GM19455 (cell line): Measurements from ENCODE around the gene MAN1C1.

Experiments
- ATAC-seq: cut with Tn5 transposase; IDR thresholded peaks from one replicate; pipeline ENCODE4 v1.9.1; 2021; ENCODE audit not compliant: unreplicated experiment

The MAN1C1 gene

DNA sequence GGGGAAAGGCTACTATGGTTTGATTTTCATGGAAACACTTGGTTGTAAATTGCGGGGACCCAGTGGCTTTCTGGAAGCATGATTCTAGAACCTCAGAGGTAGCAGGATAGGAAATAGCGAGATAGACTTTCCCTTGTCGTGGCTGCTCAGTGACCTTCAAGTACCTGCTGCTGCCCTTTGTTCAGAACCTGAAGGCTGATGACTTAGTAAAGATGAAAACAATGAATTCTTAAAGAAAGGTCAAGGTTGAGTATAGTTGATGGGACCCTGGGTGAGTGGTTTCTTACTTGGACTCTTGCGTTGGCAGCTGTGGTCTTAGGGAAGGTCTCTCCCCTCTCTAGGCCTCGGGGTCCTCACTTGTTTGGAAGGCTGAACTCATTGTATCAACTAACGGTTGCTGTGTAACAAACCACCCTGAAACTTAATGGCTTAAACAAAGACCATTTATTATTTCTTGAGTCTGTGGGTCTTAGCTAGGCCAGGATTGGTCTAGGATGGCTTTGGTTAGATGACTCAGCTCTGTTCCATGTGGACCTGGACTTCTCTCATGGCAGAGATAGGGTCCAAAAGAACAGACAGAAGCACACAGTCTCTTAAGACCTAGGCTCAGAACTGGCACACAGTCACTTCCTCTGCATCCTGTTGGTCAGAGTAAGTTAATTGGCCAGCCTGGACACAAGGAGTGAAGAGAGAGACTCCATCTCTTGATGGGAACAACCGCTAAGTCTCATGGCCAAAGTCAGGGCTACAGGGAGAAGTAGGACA lies 94.2 kb downstream of the MAN1C1 start:
- ATAC-seq, result no peak

DNA sequence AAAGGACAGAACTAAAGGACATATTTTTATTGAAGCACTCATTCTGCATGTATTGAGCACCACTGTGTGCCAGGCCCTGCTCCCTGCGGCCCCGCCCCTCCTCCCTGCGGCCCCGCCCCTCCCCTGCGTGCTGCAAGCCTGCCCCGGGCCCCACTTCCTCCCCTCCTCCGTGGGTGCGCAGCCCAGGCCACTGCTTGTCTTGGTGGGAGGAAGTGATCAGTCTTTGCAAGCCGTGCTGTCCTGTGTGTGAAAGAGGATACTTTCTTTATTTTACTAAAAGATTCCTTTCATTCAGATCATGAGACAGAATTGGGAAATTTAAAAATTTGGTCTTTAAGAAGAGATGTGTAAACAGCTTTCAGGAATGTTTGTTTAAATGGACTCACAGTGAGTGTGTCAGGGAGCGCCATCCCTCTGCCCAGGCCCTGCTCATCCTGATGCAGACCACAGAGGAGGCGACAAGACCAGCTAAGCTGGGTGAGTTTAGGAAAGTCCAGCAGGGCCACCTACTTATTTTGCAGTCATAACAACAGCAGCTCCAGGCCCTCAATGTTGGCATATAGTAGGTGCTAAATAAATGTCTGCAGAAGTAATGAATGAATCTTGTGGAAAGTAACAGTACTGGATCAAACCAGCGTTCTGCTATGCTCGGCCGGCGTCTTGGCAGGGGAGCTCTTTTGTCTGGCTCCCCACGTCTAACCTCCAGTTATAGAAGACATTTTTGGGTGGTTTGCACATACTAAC lies 95.1 kb downstream of the MAN1C1 start:
- no peak for ATAC-seq

DNA sequence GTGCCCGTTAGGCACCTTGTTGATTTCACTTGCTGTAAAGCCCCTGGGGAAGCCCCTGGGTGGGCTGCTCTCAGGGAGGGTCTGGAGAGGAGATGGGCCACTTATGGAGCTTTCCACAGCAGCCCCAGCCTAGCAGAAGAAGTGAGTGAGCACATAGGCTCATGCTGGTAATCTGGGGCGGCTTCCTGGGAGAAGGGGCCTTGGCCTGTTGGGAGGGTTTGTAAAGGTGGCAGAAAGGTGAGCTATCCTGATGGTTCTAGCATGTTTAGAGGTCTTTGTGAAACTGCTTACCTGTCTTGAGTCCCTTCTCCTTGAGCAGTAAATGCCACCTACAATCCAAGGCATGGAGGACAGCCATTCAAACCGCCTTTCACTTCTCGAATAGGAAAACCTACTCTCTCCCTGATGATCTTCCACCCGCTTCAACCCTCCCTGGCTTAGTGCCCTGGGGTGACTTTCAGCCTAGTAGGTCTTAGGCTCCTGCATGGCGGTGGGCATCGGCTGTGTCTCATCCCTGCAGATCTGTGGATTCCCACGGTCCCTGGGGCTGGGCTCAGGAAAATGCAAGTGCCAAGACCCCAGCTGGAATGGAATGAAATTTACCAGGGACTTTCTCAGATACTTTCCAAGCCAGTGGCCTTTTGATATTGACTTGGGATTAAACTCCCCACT lies 95.8 kb downstream of the MAN1C1 start:
- no peak for ATAC-seq

DNA sequence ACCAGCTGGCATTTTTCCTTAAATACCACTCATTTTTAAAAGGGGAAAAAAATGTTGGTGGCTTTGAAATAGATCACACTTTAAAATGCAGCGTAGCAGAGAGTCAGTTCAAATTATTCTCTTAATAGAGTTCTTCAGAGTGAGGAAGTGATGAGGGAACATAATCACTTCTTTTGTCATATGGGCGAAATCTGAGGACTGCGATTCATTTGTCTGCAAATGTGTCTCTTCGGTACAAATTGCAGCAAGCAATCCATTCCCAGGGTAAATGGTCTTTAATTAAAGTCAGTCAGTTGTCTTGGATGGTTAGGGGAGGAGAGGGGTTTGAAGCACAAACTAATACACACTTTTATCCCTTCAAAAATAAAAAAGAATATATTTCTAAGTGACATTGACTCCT lies 97.4 kb downstream of the MAN1C1 start:
- ATAC-seq, result no peak

DNA sequence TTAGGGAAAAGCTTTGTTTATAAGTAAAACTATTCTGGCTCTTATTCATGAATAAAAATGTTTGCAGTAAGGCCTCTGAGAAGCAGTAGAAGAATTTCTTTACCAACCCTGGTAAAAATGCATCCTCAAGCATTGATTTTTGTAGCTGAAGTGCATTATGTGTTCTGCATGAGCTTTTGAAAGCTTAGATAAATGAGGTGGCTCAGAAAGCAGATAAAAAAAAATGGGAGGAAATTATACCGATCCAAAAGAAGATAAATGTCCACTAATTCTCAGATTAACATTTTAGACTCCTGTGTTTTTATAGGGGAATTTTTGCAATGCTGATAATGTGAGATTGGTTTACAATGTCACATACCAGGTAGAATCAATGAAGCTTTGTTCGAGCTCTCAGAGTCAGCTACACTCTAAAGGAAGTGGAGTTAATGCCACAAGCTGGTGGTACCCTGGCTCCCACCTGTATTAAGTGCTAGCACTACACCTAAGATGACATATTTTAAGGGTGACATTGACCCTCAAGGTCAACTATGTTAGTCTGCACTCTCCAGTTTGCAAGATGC lies 97.9 kb downstream of the MAN1C1 start:
- no peak for ATAC-seq

DNA sequence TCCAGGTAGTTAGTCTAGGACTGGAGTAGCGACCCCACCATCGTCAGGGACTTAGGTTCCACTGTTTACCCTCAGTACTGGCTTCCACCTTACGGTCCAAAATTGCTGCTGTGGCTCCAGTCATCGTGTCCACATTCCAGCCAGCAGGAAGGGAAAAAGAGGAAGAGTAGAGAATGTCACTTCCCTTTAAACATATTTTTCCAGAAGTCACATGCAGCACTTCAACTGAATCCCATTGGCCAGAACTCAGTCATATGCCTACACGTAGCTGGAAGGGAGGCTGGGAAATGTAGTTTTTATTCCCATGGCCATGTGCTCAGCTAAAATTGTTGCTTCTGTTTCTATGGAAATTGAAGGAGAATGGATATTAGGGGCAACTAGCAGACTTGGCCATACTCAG lies 99.3 kb downstream of the MAN1C1 start:
- ATAC-seq, result no peak

DNA sequence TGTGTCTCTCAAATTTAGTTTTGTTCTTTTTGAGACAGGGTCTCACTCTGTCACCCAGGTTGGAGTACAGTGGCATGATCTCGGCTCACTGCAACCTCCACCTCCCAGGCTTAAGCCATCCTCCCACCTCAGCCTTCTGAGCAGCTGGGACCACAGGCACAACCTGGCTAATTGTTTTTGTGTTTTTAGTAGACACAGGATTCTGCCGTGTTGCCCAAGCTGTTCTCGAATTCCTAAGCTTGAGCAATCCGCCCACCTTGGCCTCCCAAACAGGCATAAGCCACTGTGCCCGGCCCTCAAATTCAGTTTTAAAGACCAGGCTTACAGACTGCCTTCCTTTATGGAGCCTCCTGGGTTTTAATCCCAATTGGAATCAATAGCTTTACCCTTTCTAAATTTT lies 99.7 kb downstream of the MAN1C1 start:
- ATAC-seq, result no peak

DNA sequence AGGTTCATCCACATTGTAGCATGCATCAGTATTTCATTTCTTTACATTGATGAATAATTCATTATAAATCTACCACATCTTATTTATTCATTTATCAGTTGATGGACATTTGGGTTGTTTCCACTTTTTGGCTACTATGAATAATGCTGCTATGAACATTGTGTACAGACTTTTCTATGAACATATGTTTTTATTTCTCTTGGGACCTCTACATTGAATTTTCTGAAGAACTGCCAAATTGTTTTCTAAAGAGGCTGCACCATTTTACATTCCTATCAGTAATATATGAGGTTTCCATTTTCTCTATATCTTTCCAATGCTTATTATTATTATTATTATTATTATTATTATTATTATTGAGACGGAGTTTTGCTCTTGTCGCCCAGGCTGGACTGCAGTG lies 102.1 kb downstream of the MAN1C1 start:
- no peak for ATAC-seq

DNA sequence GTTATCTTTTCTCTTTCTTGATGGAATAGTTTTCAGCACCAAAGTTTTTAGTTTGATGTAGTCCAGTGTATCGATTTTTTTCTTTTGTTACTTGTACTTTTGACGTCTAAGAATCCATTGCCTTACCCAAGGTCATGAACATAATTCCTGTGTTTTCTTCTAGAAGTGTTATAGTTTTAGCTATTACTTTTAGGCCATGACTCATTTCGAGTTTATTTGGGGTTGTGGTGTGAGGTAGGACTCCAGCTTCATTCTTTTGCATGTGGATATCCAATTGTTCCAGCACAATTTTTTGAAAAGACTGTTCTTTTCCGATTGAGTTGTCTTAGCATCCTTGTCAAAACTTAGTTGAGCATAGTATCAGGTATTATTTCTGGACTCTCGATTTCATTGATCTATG lies 104.0 kb downstream of the MAN1C1 start:
- no peak for ATAC-seq

DNA sequence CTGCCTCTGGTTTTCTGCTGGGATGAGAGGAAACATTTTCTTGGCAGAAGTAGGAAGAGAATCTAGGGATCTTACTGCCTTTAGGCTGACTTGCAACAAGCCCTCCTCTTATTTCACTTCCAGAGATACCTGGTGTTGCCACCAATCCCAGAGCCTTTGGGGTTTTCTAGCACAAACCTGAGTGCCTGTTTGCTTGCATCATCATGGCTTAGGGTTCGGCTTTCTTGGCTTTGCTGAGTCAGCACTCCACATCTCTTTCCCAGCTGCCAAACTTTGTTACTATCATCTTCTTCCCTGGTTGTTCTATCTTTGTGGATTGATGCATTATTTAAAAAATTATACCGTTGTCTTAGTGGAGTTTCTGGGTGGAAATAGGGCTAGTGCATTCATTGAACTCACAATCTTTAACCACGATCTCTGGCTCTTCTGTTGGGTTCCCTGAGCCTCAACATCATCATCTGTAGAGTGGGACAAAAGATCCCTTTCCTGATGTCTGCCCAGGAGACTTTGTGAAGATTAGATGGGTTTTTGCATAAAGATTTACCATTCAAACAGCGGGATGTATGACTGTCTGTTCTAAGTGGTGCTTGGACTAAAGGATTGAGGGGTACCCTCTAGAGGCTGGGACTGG lies 106.8 kb downstream of the MAN1C1 start:
- ATAC-seq, result no peak

DNA sequence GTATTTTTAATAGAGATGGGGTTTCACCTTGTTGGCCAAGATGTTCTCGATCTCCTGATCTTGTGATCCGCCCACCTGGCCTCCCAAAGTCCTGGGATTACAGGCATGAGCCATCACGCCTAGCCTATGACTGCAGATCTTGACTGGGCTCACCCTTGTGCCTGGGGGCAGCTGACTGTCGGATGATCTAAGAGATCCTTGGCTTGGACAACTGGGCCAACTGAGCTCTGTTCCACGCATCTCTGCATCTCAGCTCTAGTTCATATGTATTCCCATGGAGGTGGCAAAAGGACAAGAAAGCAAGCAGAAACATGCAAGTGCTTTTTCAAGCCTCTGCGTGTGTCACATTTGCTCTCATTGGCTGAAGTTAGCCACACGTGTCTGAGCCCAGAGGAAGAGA lies 107.6 kb downstream of the MAN1C1 start:
- ATAC-seq, result no peak

DNA sequence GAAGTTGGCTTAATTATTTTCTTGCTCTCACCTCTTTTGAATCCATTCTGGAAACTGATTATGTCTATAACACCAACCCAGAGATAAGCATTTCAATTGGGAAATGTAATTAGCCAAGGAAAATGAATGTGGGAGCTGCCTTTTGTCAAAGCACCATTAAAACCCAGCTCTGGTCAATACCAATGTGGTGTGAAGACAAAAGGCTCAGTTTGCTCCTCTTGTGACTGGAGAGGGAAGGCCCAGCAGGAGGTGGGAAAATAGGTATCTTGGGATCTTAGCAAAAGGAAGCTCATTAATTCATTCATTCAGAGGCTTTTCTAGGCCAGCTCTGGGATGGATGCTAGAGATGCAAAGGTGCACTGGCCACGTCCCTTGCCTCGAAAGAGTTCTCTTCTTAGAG lies 108.4 kb downstream of the MAN1C1 start:
- no peak for ATAC-seq

DNA sequence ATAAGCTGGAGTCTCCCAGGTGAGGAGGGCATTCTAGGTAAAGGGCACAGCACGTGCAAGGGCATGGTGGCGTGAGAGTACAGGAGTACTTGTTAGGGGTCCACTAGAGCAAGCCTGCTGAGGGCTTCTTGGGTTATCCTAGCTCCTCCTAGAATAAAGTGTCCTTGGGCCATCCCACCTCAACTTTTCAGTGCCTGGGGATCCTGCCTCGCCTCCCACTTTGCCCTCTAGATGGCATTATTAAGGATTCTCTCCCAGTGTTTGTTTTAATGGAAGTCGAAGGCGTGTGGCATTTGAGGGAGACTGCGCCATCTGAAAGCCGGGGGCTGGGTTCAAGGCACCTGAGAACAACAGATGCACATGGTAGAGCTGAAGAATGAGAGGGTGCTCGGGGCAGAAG lies 108.9 kb downstream of the MAN1C1 start:
- ATAC-seq, result no peak

DNA sequence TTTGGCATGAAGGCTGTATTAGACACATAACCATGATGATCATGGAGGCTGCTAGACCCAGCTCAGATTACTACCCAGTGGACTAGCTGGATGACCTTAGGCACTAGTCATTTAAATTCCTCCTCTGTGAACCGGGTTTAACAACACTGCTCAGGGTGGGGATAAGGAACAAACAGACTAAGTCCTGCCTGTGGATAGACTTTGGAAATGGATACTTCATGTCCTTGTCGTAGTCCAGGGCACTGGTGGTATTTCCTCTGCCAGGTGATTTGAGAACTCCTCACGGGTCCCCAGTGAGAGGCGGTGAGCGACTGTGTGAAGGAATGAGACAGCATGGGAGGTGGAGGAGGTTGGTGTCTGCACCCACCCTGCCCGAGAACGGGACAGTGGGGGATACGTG lies 110.5 kb downstream of the MAN1C1 start:
- no peak for ATAC-seq

DNA sequence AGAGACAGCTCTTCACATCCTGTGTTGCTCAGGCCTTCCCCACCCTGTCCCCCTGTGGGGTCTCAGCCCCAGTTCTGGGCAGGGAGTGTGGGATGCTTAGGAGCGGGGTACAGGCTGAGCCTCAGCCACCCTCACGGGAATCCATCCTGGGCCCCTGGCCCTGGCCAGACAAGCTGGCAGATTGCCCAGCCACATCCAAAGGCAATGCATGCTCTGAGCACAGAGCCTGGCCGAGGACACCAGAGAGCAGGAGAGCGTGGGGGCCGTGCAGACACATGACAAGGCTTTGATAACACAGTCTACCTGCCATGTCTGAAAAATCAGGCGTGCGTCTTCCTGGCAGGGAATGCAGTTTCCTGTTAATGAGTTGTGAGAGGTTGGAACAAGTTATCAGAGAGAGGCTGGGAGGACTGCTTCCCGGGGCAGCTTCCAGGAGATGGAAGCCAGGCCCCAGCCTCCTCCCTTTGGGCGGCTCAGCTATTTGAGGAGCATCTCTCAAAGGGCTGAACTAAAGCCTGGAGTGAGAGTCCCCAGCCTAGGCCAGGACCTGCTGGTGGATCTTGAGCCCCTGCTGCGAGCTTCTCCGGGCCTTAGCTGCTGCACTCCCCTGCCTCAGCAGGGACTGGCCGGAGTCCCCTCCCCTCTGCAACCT lies 111.2 kb downstream of the MAN1C1 start:
- no peak for ATAC-seq

DNA sequence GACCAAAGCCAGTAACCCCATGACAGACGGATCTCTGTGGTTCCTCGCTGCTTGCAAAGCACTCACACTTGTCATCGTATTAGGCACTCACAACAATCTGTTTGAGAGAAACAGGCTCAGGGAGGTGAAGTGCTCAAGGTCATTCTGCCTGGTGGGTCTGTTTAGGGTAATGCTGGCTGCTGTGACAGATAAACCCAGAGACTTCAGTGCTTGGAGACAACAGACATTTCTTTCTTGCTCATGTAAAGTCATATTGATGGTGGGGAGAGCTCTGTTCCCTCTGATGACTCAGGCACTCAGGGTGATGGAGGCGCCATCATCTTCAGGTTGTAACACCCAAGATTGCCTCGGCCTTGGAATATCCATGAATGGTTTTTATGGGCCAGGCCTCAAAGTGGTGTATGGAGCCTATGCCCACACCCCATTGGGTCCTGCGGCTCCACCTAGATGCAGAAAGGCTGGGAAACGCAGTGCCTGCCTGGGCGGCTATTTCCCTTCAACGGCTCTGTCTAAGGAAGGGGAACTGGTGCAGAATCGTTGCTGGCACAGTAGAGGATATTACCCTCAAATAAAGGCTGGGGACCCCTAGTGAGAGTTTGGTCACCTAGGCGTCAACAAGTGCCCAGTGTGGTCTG lies 111.8 kb downstream of the MAN1C1 start:
- no peak for ATAC-seq

DNA sequence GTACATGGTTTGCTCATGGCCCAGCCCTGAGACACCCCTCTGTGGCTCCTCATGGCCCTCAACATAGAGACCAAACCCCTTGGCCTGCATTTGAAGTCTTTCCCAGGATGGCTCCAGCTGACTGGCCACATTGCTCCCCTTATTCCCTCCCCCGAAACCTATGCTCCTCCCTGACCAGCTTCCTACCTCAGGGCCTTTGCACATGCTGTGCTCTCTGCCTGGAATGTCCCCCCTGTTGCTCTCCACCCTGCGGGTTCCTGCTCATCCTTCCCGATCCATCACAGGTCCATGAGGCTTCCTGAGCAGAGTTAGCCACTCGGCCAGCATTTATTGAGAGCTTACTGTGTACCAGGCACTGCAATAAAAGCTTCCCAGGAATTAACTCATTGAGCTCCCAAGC lies 112.5 kb downstream of the MAN1C1 start:
- no peak for ATAC-seq

DNA sequence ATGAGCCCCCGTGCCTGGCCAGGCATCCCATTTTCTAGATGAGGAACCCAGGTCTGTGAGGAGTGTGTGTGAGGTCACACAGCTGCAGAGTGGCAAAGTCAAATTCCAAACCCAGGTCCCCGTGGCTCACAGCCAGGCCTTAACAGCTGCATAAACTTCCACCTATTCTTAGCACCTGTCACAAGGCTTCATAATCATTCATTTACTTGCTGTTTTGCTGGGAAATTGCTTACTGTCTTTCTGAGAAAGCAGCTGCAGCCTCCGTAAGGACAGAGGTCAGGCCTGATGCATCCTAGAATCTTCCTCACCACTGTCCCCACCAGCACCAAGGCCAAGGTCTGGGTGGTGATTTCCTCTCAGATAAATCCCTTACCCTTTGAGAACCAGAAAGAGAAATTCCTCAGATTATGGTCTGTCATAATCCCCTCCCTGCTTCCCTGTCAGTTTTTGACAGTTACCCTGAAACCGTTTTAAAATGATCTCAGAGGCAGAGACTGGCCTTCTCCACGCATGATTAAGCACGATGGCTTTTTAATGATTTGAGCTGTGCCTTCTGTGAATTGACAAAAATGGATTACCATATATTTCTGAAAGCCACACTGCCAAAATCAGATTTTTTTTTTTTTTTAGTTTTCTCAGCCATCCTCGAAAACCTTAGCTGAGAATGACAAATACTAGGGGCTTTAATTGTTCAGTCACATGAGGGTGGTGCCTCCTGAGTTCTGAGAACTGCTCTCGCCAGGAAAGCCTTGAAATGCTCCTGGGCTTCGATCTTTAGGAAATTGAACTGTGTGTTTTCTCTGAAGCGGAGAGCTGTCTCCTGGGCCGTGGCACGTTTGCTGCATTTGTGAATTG lies 113.4 kb downstream of the MAN1C1 start:
- ATAC-seq, result no peak

DNA sequence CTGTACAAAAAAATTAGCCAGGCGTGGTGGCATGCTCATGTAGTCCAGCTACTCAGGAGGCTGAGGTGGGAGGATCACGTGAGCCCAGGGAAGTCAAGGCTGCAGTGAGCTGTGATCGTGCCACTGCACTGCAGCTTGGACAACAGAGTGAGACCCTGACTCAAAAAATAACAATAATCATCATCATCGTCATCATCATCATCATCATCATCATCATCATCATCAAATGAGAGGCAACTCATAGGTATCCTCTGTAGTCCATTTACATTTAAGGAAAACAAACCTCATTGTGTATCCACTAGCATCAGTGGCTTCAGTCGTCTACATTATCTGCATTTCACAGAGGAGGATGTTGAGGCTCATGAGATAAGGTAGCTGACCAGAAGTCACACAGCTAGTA lies 114.6 kb downstream of the MAN1C1 start:
- no peak for ATAC-seq
